ENCODE results near the gene IQGAP2. TPM values are rescaled to one million over a fixed set of nuclear protein-coding genes. Genes with fewer than 3 reads are reported as not detected.

Gene IQGAP2
- total and polyA plus RNA-seq, 2 donors (not counting 1 experiment from before 2014, with no cell fraction given) = 8.1 to 15.0 TPM

GRCh38 chr5:76673125-76673524 is 270.0 kb downstream of the IQGAP2 start:
- Histone ChIP-seq H2AFZ (ENCODE audit: insufficient read depth, low read depth, low read length, poor library complexity, severe bottlenecking) (no peak overlapping the region), H3K36me3 (replicated peaks in 1 of 2; ENCODE audit: control extremely low read depth in 1 of 2, control insufficient read depth in 1 of 2, extremely low read depth in 1 of 2, insufficient read depth in 2 of 2, low read length in 1 of 2) (peaks cover 3 to 5% of the 10 kb centered on the region in 2 experiments), H4K20me1 (ENCODE audit: control insufficient read depth, insufficient read depth, low read length, poor library complexity, severe bottlenecking) (no peaks in the 10 kb centered on the region), H3K27ac (ENCODE audit: low read length in 2 of 2) (no peak overlapping the region), H3K4me3 (ENCODE audit: control extremely low read depth in 1 of 5, extremely low read depth in 1 of 5, insufficient read depth in 1 of 5, low read depth in 2 of 5, low read length in 4 of 5) (no peak overlapping the region), H3K4me1 (ENCODE audit: control insufficient read depth in 2 of 2, insufficient read depth in 2 of 2, low read length in 2 of 2) (no peaks in the 10 kb centered on the region), H3K79me2 (ENCODE audit: control insufficient read depth, insufficient read depth, low read length) (no peaks in the 10 kb centered on the region), H3K27me3 (replicated peaks in 1 of 4; ENCODE audit: control extremely low read depth in 1 of 4, control insufficient read depth in 3 of 4, insufficient read depth in 4 of 4, low read length in 3 of 4) (no peaks in the 10 kb centered on the region), H3K9ac (ENCODE audit: low read length) (no peak overlapping the region), H3K4me2 (replicated peaks; ENCODE audit: low read depth, low read length, poor library complexity, severe bottlenecking) (no peak overlapping the region), H3K9me3 (ENCODE audit: control extremely low read depth in 1 of 3, control insufficient read depth in 2 of 3, insufficient read depth in 1 of 3, low read length in 2 of 3) (no peaks in the 10 kb centered on the region)
- H3K4me1 Mint-ChIP-seq = no peaks in the 10 kb centered on the region
- ChIA-PET POLR2A (no interaction called here), CTCF (interaction anchor here (0.9 to 1.1 kb wide), 2 partner anchors 15 to 71 kb away, joined by 3 to 4 read pairs; no protein-coding TSS in a partner anchor)
- TF ChIP-seq, protein P1, sequence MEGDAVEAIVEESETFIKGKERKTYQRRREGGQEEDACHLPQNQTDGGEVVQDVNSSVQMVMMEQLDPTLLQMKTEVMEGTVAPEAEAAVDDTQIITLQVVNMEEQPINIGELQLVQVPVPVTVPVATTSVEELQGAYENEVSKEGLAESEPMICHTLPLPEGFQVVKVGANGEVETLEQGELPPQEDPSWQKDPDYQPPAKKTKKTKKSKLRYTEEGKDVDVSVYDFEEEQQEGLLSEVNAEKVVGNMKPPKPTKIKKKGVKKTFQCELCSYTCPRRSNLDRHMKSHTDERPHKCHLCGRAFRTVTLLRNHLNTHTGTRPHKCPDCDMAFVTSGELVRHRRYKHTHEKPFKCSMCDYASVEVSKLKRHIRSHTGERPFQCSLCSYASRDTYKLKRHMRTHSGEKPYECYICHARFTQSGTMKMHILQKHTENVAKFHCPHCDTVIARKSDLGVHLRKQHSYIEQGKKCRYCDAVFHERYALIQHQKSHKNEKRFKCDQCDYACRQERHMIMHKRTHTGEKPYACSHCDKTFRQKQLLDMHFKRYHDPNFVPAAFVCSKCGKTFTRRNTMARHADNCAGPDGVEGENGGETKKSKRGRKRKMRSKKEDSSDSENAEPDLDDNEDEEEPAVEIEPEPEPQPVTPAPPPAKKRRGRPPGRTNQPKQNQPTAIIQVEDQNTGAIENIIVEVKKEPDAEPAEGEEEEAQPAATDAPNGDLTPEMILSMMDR (IDR thresholded peaks at IDR 0.05) = no peak
- TF ChIP-seq EZH2 (IDR thresholded peaks at IDR 0.05; ENCODE audit: borderline replicate concordance, insufficient read depth, low read depth, low read length, poor library complexity, severe bottlenecking) = no peak
- H3K4me3 Mint-ChIP-seq = no peak overlapping the region
- H3K27me3 Mint-ChIP-seq = no peaks in the 10 kb centered on the region
- no peak for ATAC-seq (ENCODE audit: low read depth)
- no peak for DNase-seq
- no peak overlapping the region for H3K27ac Mint-ChIP-seq
- intact Hi-C loops (cut with micrococcal nuclease) = no loop called here
- no peaks in the 10 kb centered on the region for H3K9me3 Mint-ChIP-seq (ENCODE audit: insufficient read depth)

DNA sequence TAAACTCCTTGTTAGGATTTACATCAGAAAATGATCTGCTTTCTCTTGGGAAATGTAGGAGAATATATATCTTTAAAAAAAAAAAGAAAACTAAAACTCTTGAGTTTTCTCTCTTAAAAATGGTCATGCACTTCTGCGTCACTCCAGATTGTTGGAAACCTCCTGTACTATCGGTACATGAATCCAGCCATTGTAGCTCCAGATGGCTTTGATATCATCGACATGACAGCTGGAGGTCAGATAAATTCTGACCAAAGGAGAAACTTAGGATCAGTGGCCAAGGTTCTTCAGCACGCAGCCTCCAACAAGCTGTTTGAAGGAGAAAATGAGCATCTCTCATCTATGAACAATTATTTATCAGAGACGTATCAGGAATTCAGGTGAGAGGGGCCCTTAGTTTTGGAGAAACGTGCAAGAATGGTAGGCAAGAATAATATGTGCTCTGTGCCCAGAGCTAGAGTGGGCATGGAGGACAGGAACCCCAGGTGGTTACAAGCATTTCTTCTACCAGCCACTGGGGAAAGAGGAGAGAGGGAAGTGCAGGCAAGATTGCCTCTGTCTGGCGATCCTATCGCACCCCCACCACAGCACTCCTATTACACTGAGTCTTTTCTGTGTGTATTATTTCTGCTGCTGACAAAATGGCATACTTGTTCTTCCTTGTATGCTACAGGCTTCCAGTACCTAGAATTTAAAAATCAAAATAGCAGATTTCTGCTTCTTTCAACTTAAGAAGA is 271.4 kb downstream of the IQGAP2 start:
- H3K4me1 ChIP-seq (ENCODE audit: control insufficient read depth in 2 of 2, insufficient read depth in 2 of 2, low read length in 2 of 2) = no peaks in the 10 kb centered on the region
- no peaks in the 10 kb centered on the region for H3K79me2 ChIP-seq (ENCODE audit: control insufficient read depth, insufficient read depth, low read length)
- H3K9ac ChIP-seq (ENCODE audit: low read length) = no peak overlapping the region
- Mint-ChIP-seq H3K4me1 (no peaks in the 10 kb centered on the region), H3K27me3 (no peaks in the 10 kb centered on the region), H3K27ac (no peak overlapping the region), H3K9me3 (ENCODE audit: insufficient read depth) (no peaks in the 10 kb centered on the region), H3K4me3 (no peak overlapping the region)
- no peak overlapping the region for H2AFZ ChIP-seq (ENCODE audit: insufficient read depth, low read depth, low read length, poor library complexity, severe bottlenecking)
- no peaks in the 10 kb centered on the region for H4K20me1 ChIP-seq (ENCODE audit: control insufficient read depth, insufficient read depth, low read length, poor library complexity, severe bottlenecking)
- no peaks in the 10 kb centered on the region for H3K9me3 ChIP-seq (ENCODE audit: control extremely low read depth in 1 of 3, control insufficient read depth in 2 of 3, insufficient read depth in 1 of 3, low read length in 2 of 3)
- no peaks in the 10 kb centered on the region for H3K27me3 ChIP-seq (replicated peaks in 1 of 4; ENCODE audit: control extremely low read depth in 1 of 4, control insufficient read depth in 3 of 4, insufficient read depth in 4 of 4, low read length in 3 of 4)
- no peak for TF ChIP-seq EZH2 (IDR thresholded peaks at IDR 0.05; ENCODE audit: borderline replicate concordance, insufficient read depth, low read depth, low read length, poor library complexity, severe bottlenecking)
- TF ChIP-seq, protein P1 (IDR thresholded peaks at IDR 0.05) = no peak
- no peak overlapping the region for H3K4me3 ChIP-seq (ENCODE audit: control extremely low read depth in 1 of 5, extremely low read depth in 1 of 5, insufficient read depth in 1 of 5, low read depth in 2 of 5, low read length in 4 of 5)
- 98% methylated on average over 4 of the region's 8 CpGs for WGBS (ENCODE audit: insufficient coverage)
- ChIA-PET POLR2A (no interaction called here), CTCF (interaction anchor here (1.1 kb wide), 1 partner anchor 14 kb away, joined by 4 read pairs; no protein-coding TSS in a partner anchor)
- ATAC-seq (ENCODE audit: low read depth) (no peak), DNase-seq (no peak)
- no peak overlapping the region for H3K27ac ChIP-seq (ENCODE audit: low read length in 2 of 2)
- peaks cover 4 to 5% of the 10 kb centered on the region in 2 experiments for H3K36me3 ChIP-seq (replicated peaks in 1 of 2; ENCODE audit: control extremely low read depth in 1 of 2, control insufficient read depth in 1 of 2, extremely low read depth in 1 of 2, insufficient read depth in 2 of 2, low read length in 1 of 2)
- intact Hi-C loops (cut with micrococcal nuclease) = no loop called here
- no peak overlapping the region for H3K4me2 ChIP-seq (replicated peaks; ENCODE audit: low read depth, low read length, poor library complexity, severe bottlenecking)
